IMR-90 (cell line): ENCODE results near the gene ADGRD1. TPM values are rescaled to one million over a fixed set of nuclear protein-coding genes. Genes with fewer than 3 reads are reported as not detected.

Source experiments
- ATAC-seq: fragments of 200-7000 bp; cut with Tn5 transposase; 2 replicates; pipeline ENCODE4 v1.9.1; 2020; ENCODE audit warnings: low read depth, mild to moderate bottlenecking, moderate library complexity
- BruUV-seq: library from RNA; stranded (reverse); fragments of 400-500 nt; replicated peaks from 2 replicates; lab custom pipeline; 2021; lab: Mats Ljungman, UMichigan
- CTCF ChIA-PET: fragments of 300-600 bp; formaldehyde crosslinking; extraction: SDS; loops from one replicate; lab custom pipeline; 2021; ENCODE audit warnings: antibody characterized with exemption; lab: Yijun Ruan, JAX
- POLR2A ChIA-PET: fragments of 300-600 bp; sonication (Branson Sonifier 250); formaldehyde crosslinking; loops from one replicate; lab custom pipeline; 2022; ENCODE audit warnings: antibody characterized with exemption; ENCODE audit not compliant: unreplicated experiment; lab: Charles Lee
- DNase-seq: peaks from one replicate; pipeline ENCODE4 v3.0.0; 2013
- H2AFZ ChIP-seq: replicated peaks from 2 replicates; pipeline ENCODE3; 2013; ENCODE audit warnings: low read length, mild to moderate bottlenecking; ENCODE audit not compliant: poor library complexity
- H2AK5ac ChIP-seq: 2 replicates; pipeline ENCODE4 v1.6.1; 2013; ENCODE audit warnings: low read depth, low read length, inconsistent platforms
- H2AK9ac ChIP-seq: replicated peaks from 2 replicates; pipeline ENCODE3; 2013; ENCODE audit warnings: mild to moderate bottlenecking, low read depth, low read length, moderate library complexity; ENCODE audit not compliant: poor library complexity
- H2BK120ac ChIP-seq: 2 replicates; pipeline ENCODE4 v1.6.1; 2013; ENCODE audit warnings: low read depth, low read length, inconsistent platforms
- H2BK15ac ChIP-seq: 3 replicates; pipeline ENCODE4 v1.6.1; 2013; ENCODE audit warnings: low read depth, low read length, inconsistent platforms
- H2BK20ac ChIP-seq: 2 replicates; pipeline ENCODE4 v1.6.1; 2013; ENCODE audit warnings: low read depth, mild to moderate bottlenecking, inconsistent platforms, low read length, moderate library complexity
- H2BK5ac ChIP-seq: 2 replicates; pipeline ENCODE4 v1.6.1; 2013; ENCODE audit warnings: mild to moderate bottlenecking, low read depth, low read length, inconsistent platforms; ENCODE audit not compliant: poor library complexity, severe bottlenecking
- H3K14ac ChIP-seq: replicated peaks from 2 replicates; pipeline ENCODE4 v1.6.1; 2013; ENCODE audit warnings: low read depth, low read length, inconsistent platforms
- H3K18ac ChIP-seq: 2 replicates; pipeline ENCODE4 v1.6.1; 2013; ENCODE audit warnings: low read depth, low read length, control low read depth
- H3K23ac ChIP-seq: 2 replicates; pipeline ENCODE4 v1.6.1; 2013; ENCODE audit warnings: low read depth, low read length, inconsistent platforms
- H3K27ac ChIP-seq: 2 replicates; pipeline ENCODE4 v1.5.1; 2013; ENCODE audit warnings: mild to moderate bottlenecking, control low read depth, low read length; ENCODE audit not compliant: insufficient read depth
- H3K27me3 ChIP-seq: 2 replicates; pipeline ENCODE4 v1.6.1; 2013; ENCODE audit warnings: low read length; ENCODE audit not compliant: control insufficient read depth, insufficient read depth
- H3K36me3 ChIP-seq: 2 replicates; pipeline ENCODE4 v1.6.1; 2013; ENCODE audit warnings: low read length, mixed read lengths; ENCODE audit not compliant: control insufficient read depth, insufficient read depth
- H3K4ac ChIP-seq: 2 replicates; pipeline ENCODE4 v1.6.1; 2013; ENCODE audit warnings: low read depth, low read length, inconsistent platforms
- H3K4me1 ChIP-seq: 2 replicates; pipeline ENCODE4 v1.6.1; 2013; ENCODE audit warnings: low read length, mixed read lengths; ENCODE audit not compliant: control insufficient read depth, insufficient read depth
- H3K4me2 ChIP-seq: 2 replicates; pipeline ENCODE4 v1.6.1; 2013; ENCODE audit warnings: low read depth, mild to moderate bottlenecking, control low read depth, low read length, moderate library complexity
- H3K4me3 ChIP-seq: 2 replicates; pipeline ENCODE4 v1.5.1; 2013; ENCODE audit warnings: low read depth, mild to moderate bottlenecking, control low read depth, low read length, moderate library complexity; ENCODE audit not compliant: insufficient read depth
- H3K56ac ChIP-seq: 2 replicates; pipeline ENCODE4 v1.6.1; 2013; ENCODE audit warnings: low read length, inconsistent platforms; ENCODE audit not compliant: insufficient read depth; ENCODE audit errors: extremely low read depth
- H3K79me1 ChIP-seq, 2 experiments: 2 replicates each; pipeline ENCODE4 v1.6.1; 2013; ENCODE audit warnings: low read length in 2 of 2, inconsistent platforms in 1 of 2, low read depth in 1 of 2
- H3K9ac ChIP-seq: 2 replicates; pipeline ENCODE4 v1.6.1; 2013; ENCODE audit warnings: low read depth, low read length, control low read depth
- H3K9me1 ChIP-seq: 2 replicates; pipeline ENCODE4 v1.6.1; 2013; ENCODE audit warnings: low read length, inconsistent platforms; ENCODE audit not compliant: insufficient read depth
- H3K9me3 ChIP-seq: 2 replicates; pipeline ENCODE4 v1.6.1; 2013; ENCODE audit warnings: low read length; ENCODE audit not compliant: control insufficient read depth, insufficient read depth
- H4K20me1 ChIP-seq: 2 replicates; pipeline ENCODE4 v1.6.1; 2013; ENCODE audit warnings: low read length, inconsistent platforms; ENCODE audit not compliant: insufficient read depth
- H4K5ac ChIP-seq: 2 replicates; pipeline ENCODE4 v1.6.1; 2013; ENCODE audit warnings: mild to moderate bottlenecking, low read depth, low read length, control low read depth
- H4K8ac ChIP-seq, 2 experiments: 2 replicates each; pipeline ENCODE4 v1.6.1; 2013; ENCODE audit warnings: low read depth in 2 of 2, low read length in 2 of 2, control low read depth in 1 of 2, inconsistent platforms in 1 of 2
- H4K91ac ChIP-seq: 2 replicates; pipeline ENCODE4 v1.6.1; 2013; ENCODE audit warnings: low read depth, low read length, inconsistent platforms; ENCODE audit not compliant: insufficient read depth
- BHLHE40 ChIP-seq: fragments of 150-350 bp; IDR thresholded peaks from 2 replicates; pipeline ENCODE4 v1.6.1; 2016; ENCODE audit warnings: mild to moderate bottlenecking, low read depth, low read length
- CHD1 ChIP-seq: IDR thresholded peaks from 2 replicates; pipeline ENCODE4 v1.6.1; 2012; ENCODE audit warnings: low read depth, low read length, improper control_type of control experiment
- FOS ChIP-seq: fragments of 150-350 bp; IDR thresholded peaks from 2 replicates; pipeline ENCODE4 v1.6.1; 2016; ENCODE audit warnings: low read depth, low read length
- MAFK ChIP-seq: IDR thresholded peaks from 2 replicates; pipeline ENCODE4 v1.6.1; 2012; ENCODE audit warnings: low read depth, low read length, improper control_type of control experiment
- MAZ ChIP-seq: IDR thresholded peaks from 2 replicates; pipeline ENCODE4 v1.6.1; 2012; ENCODE audit warnings: low read depth, mild to moderate bottlenecking, low read length, improper control_type of control experiment, moderate library complexity, borderline replicate concordance
- MXI1 ChIP-seq: IDR thresholded peaks from 2 replicates; pipeline ENCODE4 v1.6.1; 2012; ENCODE audit warnings: low read depth, mild to moderate bottlenecking, low read length, moderate library complexity, borderline replicate concordance
- POLR2A ChIP-seq: IDR thresholded peaks from 2 replicates; pipeline ENCODE4 v1.6.1; 2012; ENCODE audit warnings: mild to moderate bottlenecking, low read depth, low read length
- RAD21 ChIP-seq: IDR thresholded peaks from 2 replicates; pipeline ENCODE4 v1.6.1; 2012; ENCODE audit warnings: low read length, improper control_type of control experiment
- RCOR1 ChIP-seq: IDR thresholded peaks from 2 replicates; pipeline ENCODE4 v1.6.1; 2012; ENCODE audit warnings: mild to moderate bottlenecking, low read length, improper control_type of control experiment; ENCODE audit not compliant: insufficient replicate concordance
- RFX5 ChIP-seq: IDR thresholded peaks from 2 replicates; pipeline ENCODE4 v1.8.0; 2012; ENCODE audit warnings: low read depth, mild to moderate bottlenecking, low read length, moderate library complexity
- SMC3 ChIP-seq: fragments of 150-350 bp; IDR thresholded peaks from 2 replicates; pipeline ENCODE4 v1.6.1; 2016; ENCODE audit warnings: low read depth, mild to moderate bottlenecking, antibody characterized with exemption, low read length, moderate library complexity
- WGBS, 2 experiments: methylation state at CpG; one replicate each; pipeline versions ENCODE4 v1.1.5 to v1.1.7; 2013; ENCODE audit warnings: missing lambda C conversion rate in 2 of 2; ENCODE audit not compliant: insufficient read length in 1 of 2; ENCODE audit errors: extremely low coverage in 2 of 2; 5-methylcytosine and 5-hydroxymethylcytosine counted together
- dilution Hi-C: fragments of 300-500 bp; cut with HindIII; formaldehyde crosslinking; loops from one replicate; pipeline ENCODE4 v1.14.3; 2018; ENCODE audit warnings: low sequenced_read_pairs; ENCODE audit not compliant: unreplicated experiment
- in situ Hi-C: fragments of 300-500 bp; cut with MboI; formaldehyde crosslinking; loops from 3 replicates; pipeline ENCODE4 v1.14.3; 2019; ENCODE audit warnings: low sequenced_read_pairs, inconsistent platforms, mixed read lengths
- intact Hi-C: fragments of 100-400 bp; cut with micrococcal nuclease; formaldehyde crosslinking; loops from 2 replicates; pipeline ENCODE4 v1.10.0; 2022
- polyA plus RNA-seq, 3 experiments: library from polyadenylated mRNA; depleted of rRNA; stranded (reverse); fragments of >200 nt; gene quantifications; 2 replicates each; pipeline ENCODE4 v1.2.3, GENCODE V29; 2012; ENCODE audit warnings: low replicate concordance in 1 of 3
- total RNA-seq: library from RNA; depleted of rRNA; stranded (reverse); fragments of >200 nt; gene quantifications from 2 replicates; pipeline ENCODE4 v1.2.3, GENCODE V29; 2012
- TF ChIP-seq, protein P1 (sequence below): conservative IDR thresholded peaks from 2 replicates; pipeline ENCODE4 v1.5.1; 2012; ENCODE audit warnings: mild to moderate bottlenecking, low read depth, low read length, improper control_type of control experiment
- TF ChIP-seq, protein P2 (sequence below): fragments of 150-350 bp; IDR thresholded peaks from 2 replicates; pipeline ENCODE4 v1.6.1; 2017; ENCODE audit warnings: mild to moderate bottlenecking, antibody characterized with exemption, low read length, low read depth

ADGRD1 gene
- total and polyA plus RNA-seq, 2 of the 4 experiments (the other 2 are of a cell fraction), result not detected

DNA sequence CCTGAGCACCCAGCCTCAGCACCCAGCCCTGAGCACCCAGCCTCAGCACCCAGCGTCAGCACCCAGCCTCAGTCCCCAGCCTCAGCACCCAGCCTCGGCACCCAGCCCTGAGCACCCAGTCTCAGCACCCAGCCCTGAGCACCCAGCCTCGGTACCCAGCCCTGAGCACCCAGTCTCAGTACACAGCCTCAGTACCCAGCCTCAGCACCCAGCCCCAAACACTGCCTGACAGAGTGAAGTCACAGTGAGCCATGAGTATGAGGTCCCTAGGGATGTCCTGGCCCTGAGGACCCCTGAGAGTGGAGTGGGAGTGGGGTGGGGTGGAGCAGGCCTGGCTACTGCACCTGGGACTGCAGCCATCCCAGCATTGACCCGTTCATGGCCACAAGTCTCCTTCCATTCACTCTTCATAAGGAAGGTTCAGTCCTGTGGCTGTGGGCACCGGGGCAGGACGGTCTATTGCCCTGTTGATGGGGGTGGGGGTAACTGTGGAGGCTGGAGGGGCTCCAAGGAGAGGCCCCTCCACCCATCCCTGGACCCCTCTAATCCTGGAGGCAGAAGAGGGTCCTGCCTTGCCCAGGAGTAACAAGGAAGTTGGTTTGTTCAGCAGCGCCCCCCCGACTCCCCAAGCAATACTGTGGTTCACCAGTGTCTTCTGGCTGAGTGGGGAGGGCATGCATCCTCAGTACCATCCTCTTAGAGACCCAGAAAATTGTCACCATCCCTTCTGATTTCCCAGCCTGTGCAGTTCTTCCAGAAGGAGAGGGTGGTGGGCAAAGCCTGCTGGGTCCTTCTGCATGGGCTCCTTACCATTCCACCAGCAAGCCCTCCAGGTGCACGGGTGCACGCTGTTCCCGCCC is 140.5 kb downstream of the ADGRD1 start:
- Histone ChIP-seq H3K4me1 (no peaks in the 10 kb centered on the region), H2BK120ac (no peak overlapping the region), H3K9me3 (peaks cover 67% of the 10 kb centered on the region), H3K4me2 (no peak overlapping the region), H3K4me3 (no peak overlapping the region), H2BK20ac (no peak overlapping the region), H3K79me1 (no peaks in the 10 kb centered on the region), H3K27ac (no peak overlapping the region), H4K20me1 (no peaks in the 10 kb centered on the region), H2AK5ac (no peak overlapping the region), H3K36me3 (no peaks in the 10 kb centered on the region), H2BK5ac (no peak overlapping the region), H3K56ac (no peak overlapping the region), H3K23ac (no peak overlapping the region), H3K4ac (no peak overlapping the region), H4K91ac (no peak overlapping the region), H4K5ac (no peak overlapping the region), H4K8ac (no peak overlapping the region), H3K9me1 (no peaks in the 10 kb centered on the region), H3K14ac (no peak overlapping the region), H3K27me3 (no peaks in the 10 kb centered on the region), H3K18ac (no peak overlapping the region), H2BK15ac (no peak overlapping the region), H2AK9ac (no peak overlapping the region), H3K9ac (no peak overlapping the region), H2AFZ (no peak overlapping the region)
- dilution Hi-C loops, result no loop called here
- no peak for DNase-seq
- intact Hi-C loops, result no loop called here
- ATAC-seq, result no peak
- in situ Hi-C loops, result no loop called here
- CTCF ChIA-PET, result no interaction called here
- TF ChIP-seq, protein P1, sequence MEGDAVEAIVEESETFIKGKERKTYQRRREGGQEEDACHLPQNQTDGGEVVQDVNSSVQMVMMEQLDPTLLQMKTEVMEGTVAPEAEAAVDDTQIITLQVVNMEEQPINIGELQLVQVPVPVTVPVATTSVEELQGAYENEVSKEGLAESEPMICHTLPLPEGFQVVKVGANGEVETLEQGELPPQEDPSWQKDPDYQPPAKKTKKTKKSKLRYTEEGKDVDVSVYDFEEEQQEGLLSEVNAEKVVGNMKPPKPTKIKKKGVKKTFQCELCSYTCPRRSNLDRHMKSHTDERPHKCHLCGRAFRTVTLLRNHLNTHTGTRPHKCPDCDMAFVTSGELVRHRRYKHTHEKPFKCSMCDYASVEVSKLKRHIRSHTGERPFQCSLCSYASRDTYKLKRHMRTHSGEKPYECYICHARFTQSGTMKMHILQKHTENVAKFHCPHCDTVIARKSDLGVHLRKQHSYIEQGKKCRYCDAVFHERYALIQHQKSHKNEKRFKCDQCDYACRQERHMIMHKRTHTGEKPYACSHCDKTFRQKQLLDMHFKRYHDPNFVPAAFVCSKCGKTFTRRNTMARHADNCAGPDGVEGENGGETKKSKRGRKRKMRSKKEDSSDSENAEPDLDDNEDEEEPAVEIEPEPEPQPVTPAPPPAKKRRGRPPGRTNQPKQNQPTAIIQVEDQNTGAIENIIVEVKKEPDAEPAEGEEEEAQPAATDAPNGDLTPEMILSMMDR, result no peak
- TF ChIP-seq CHD1 (no peak), FOS (no peak), POLR2A (no peak), BHLHE40 (no peak), MXI1 (no peak), MAZ (no peak), RFX5 (no peak), SMC3 (no peak), MAFK (no peak), RAD21 (no peak), RCOR1 (no peak)
- TF ChIP-seq, protein P2, sequence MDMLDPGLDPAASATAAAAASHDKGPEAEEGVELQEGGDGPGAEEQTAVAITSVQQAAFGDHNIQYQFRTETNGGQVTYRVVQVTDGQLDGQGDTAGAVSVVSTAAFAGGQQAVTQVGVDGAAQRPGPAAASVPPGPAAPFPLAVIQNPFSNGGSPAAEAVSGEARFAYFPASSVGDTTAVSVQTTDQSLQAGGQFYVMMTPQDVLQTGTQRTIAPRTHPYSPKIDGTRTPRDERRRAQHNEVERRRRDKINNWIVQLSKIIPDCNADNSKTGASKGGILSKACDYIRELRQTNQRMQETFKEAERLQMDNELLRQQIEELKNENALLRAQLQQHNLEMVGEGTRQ, result no peak
- POLR2A ChIA-PET, result no interaction called here
- 40% methylated on average over 1 of the region's 11 CpGs; no CpG with 5 or more reads in 1 of the 2 experiments for WGBS, 2 experiments
- BruUV-seq, result no TSS peak
